ENCODE measurements around the gene CASKIN2. TPM values are rescaled to one million over a fixed set of nuclear protein-coding genes. Genes with fewer than 3 reads are reported as not detected.

The CASKIN2 gene
- total and polyA plus RNA-seq, 11 donors: 19.5 to 51.2 (median 36.9) TPM

DNA sequence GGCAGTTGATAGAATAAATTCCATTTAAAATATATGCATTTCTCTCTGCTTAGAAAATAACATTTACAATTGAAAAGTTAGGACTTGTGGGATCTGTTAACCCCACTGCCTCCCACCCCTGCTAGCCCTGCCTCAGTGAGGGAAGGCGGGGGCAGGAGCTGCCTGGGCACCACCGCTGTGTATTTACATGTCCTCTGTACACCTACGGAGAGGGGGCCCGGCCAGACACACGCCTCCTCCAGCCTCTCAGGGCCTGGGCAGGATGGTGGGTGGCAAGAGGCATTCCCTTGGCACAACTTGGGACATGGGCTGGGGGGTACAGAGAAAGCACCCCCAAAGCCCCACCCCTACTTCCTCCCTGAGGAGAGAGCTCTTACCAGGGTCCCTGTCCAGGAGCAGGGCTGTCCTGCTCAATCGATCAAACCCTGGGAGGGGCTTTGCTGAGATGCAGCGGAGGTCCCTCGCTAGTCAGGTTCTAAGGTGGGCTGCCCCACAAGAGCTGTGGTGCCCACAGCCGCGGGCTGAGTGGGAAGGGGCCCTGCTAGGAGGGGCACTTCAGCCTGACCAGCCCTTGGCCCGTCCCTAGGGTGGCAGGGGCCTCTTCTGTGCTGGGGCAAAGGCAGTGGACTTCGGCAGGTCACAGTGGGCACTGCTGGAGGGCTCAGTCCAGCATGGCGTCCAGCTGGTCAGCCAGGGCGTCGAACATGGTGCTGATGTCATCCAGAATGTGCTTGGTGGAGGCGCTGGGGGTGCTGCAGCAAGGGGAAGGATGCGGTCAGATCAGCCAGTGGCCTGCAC is 14.7 kb downstream of the CASKIN2 start:
- H3K27ac ChIP-seq: peak overlapping the region in 10 of 12 donors; percentile 5 to 75 (median 55)
- DNase-seq (no peak), ATAC-seq (no peak)
- intact Hi-C loops (cut with DNase I): loop anchor here in 1 of 10 donors (5.0 kb wide), 1 partner anchor 43 kb away; the partner anchor contains the start of gene TMEM94
- WGBS, 4 donors: 84 to 91% (median 88%) methylated on average over 11 to 17 of the region's 17 CpGs
- H3K4me3 ChIP-seq: no peak overlapping the region
- peaks cover 0 to 55% (median 19%) of the 10 kb centered on the region in 12 donors for H3K4me1 ChIP-seq
- TF ChIP-seq POLR2A (IDR thresholded peaks at IDR 0.05): no peak
- peaks cover 0 to 89% (median 79%) of the 10 kb centered on the region in 9 donors for H3K36me3 ChIP-seq
- no peaks in the 10 kb centered on the region for H3K9me3 ChIP-seq
- no peaks in the 10 kb centered on the region for H3K27me3 ChIP-seq

DNA sequence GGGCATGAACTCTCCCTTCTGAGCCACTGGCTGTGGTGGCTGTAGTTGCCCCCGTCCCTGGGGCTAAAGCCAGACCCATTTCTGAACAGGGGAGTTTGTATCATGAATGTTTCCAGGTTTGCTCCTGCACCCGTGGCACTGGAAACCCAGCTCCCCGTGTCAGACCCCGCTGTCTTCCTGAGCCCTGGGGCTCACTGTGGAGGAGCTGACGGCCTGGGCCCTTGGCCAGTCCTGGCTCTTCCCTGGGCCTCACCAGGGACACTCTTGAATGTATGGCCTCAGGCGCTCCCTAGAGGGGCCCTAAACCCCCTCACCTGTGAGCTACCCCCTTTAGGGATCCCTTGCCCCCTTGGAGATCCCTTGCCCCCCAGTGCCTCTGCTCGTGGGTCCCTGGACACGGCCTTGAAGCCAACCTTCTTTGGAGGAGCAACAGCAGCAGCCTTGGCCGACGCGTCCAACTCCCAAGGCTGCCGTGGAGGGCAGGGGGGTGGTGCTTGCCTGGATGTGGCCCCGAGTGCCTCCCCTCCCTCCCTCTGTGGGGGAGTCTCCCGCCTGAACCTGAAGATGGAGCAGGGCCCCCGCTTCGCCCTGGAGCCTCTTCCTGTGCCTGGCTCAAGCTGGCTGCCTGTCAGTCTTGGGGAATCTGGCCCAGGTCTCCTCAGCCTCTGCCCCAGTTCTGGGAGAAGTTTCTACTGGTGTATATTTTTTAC is 15.9 kb downstream of the CASKIN2 start:
- ATAC-seq (peak in 2 of 4 donors; percentile 6), DNase-seq (peak in 1 of 5 donors; percentile 35)
- Histone ChIP-seq H3K9me3 (no peaks in the 10 kb centered on the region), H3K4me3 (no peak overlapping the region), H3K36me3 (peaks cover 0 to 90% (median 80%) of the 10 kb centered on the region in 9 donors), H3K4me1 (peaks cover 0 to 48% (median 19%) of the 10 kb centered on the region in 12 donors), H3K27ac (peak overlapping the region; percentile 28 to 75 (median 56)), H3K27me3 (no peaks in the 10 kb centered on the region)
- no peak for TF ChIP-seq POLR2A (IDR thresholded peaks at IDR 0.05)
- TF ChIP-seq, protein P1, sequence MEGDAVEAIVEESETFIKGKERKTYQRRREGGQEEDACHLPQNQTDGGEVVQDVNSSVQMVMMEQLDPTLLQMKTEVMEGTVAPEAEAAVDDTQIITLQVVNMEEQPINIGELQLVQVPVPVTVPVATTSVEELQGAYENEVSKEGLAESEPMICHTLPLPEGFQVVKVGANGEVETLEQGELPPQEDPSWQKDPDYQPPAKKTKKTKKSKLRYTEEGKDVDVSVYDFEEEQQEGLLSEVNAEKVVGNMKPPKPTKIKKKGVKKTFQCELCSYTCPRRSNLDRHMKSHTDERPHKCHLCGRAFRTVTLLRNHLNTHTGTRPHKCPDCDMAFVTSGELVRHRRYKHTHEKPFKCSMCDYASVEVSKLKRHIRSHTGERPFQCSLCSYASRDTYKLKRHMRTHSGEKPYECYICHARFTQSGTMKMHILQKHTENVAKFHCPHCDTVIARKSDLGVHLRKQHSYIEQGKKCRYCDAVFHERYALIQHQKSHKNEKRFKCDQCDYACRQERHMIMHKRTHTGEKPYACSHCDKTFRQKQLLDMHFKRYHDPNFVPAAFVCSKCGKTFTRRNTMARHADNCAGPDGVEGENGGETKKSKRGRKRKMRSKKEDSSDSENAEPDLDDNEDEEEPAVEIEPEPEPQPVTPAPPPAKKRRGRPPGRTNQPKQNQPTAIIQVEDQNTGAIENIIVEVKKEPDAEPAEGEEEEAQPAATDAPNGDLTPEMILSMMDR (IDR thresholded peaks at IDR 0.05): no peak
- 48 to 73% (median 60%) methylated on average over 3 to 16 of the region's 16 CpGs for WGBS, 4 donors
- intact Hi-C loops (cut with DNase I): loop anchor here in 1 of 10 donors (5.0 kb wide), 1 partner anchor 42 kb away; the partner anchor contains the start of gene TMEM94

DNA sequence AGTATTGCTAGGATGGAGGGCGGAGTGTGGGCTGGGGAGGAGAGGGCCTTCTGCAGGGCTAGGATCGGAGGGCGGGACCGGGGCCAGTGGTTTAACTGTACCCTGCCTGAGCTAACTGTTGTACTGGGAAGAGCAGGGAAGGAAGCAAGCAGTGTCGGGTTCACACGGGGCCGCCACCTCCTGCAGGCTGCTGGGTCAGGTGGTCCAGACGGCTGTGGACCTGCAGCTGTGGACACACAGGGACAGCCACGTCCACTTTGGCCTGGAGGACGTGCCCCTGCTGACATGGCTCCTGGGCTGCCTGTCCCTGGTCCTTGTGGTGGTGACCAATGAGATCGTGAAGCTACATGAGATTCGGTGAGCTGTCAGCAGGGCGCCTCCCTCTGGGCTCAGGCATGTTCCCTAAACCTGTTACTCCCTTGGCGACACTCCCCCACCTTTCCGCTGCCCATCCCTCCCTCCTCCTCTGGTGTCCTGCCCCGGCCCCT is 16.6 kb downstream of the CASKIN2 start:
- no peaks in the 10 kb centered on the region for H3K27me3 ChIP-seq
- H3K4me3 ChIP-seq: no peak overlapping the region
- no peak for TF ChIP-seq POLR2A (IDR thresholded peaks at IDR 0.05)
- TF ChIP-seq, protein P1 (IDR thresholded peaks at IDR 0.05): no peak
- peaks cover 0 to 91% (median 79%) of the 10 kb centered on the region in 9 donors for H3K36me3 ChIP-seq
- WGBS, 4 donors: 45 to 55% (median 50%) methylated on average over 13 to 16 of the region's 16 CpGs
- intact Hi-C loops (cut with DNase I): no loop called here
- DNase-seq (peak in 1 of 5 donors; percentile 65), ATAC-seq (peak in 2 of 4 donors; percentile 3 to 16)
- no peaks in the 10 kb centered on the region for H3K9me3 ChIP-seq
- H3K27ac ChIP-seq: peak overlapping the region in 10 of 12 donors; percentile 45 to 75 (median 59)
- peaks cover 0 to 43% (median 19%) of the 10 kb centered on the region in 12 donors for H3K4me1 ChIP-seq

DNA sequence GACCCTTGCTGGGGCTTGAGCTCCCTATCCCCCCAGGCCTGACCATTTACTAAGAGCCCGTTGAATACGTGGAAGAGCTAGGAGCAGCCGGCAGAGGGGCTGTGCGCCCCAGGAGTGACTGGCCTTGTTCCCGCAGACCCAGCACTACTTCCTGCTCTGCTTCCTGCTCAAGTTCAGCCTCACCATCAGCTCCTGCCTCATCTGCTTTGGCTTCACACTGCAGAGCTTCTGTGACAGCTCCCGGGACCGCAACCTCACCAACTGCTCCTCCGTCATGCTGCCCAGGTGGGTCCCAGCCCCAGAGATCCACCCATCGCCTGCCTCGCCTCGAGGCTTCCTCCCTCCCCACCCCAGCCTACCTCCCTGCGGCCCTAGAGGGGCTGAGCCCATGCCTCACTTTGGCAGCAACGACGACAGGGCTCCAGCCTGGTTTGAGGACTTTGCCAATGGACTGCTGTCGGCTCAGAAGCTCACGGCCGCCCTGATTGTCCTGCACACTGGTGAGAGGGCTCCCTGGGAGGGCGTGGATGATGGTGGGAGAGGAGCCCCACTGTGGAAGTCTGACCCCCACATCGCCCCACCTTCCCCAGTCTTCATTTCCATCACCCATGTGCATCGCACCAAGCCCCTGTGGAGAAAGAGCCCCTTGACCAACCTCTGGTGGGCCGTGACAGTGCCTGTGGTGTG is 17.2 kb downstream of the CASKIN2 start:
- intact Hi-C loops (cut with DNase I): no loop called here
- ATAC-seq: peak in 1 of 4 donors; percentile 12
- Histone ChIP-seq H3K4me1 (peaks cover 0 to 43% (median 19%) of the 10 kb centered on the region in 12 donors), H3K4me3 (no peak overlapping the region), H3K27me3 (no peaks in the 10 kb centered on the region), H3K36me3 (peaks cover 0 to 91% (median 79%) of the 10 kb centered on the region in 9 donors), H3K9me3 (no peaks in the 10 kb centered on the region), H3K27ac (peak overlapping the region in 8 of 12 donors; percentile 45 to 72 (median 59))
- TF ChIP-seq, protein P1 (IDR thresholded peaks at IDR 0.05): no peak
- TF ChIP-seq POLR2A (IDR thresholded peaks at IDR 0.05): no peak
- DNase-seq: peak in 1 of 5 donors; percentile 16
- 66 to 76% (median 71%) methylated on average over 16 to 21 of the region's 21 CpGs for WGBS, 4 donors

Data from heart left ventricle (tissue), 16 donors.